Adipose tissue (tissue), 3 donors: ENCODE results near the gene RPS6KA5. TPM values are rescaled to one million over a fixed set of nuclear protein-coding genes. Genes with fewer than 3 reads are reported as not detected.
"Not testable (repeated sequence)": the region's sequence is repeated elsewhere in the genome, so short reads cannot be mapped to it uniquely, and the experiment has no call there.

Experiments
- H3K27ac ChIP-seq: one replicate; pipeline ENCODE4 v1.5.1; 2013; ENCODE audit warnings: low read depth, low read length
- WGBS, 3 donors: extraction: QIAGEN DNeasy Blood & Tissue Kit; methylation state at CpG; one replicate each; pipeline ENCODE4 v1.1.7; 2013; 5-methylcytosine and 5-hydroxymethylcytosine counted together
- polyA plus RNA-seq, 3 donors: library from polyadenylated mRNA; stranded (reverse); fragments of 200-250 nt; gene quantifications; one replicate each; pipeline ENCODE4 v1.2.3, GENCODE V29; 2013
- donor health status: healthy with polysubstance abuse.
- donor health status: Bipolar disorder and iron deficiency.
- donor health status: healthy.

The RPS6KA5 gene
- polyA plus RNA-seq = 1 to 10 TPM; 1.0 to 2.8 (median 1.8) TPM

GRCh38 chr14:91060351-91061055 is at the start of gene RPS6KA5:
Gene RPS6KA5 (minus strand): TSS chr14:91060641. CDS start chr14:91060434, 207 bp downstream.
- 0 to 1% (median 0%) methylated on average over 53 to 71 of the region's 71 CpGs for WGBS, 3 donors

GRCh38 chr14:91108941-91109611 is 48.6 kb upstream of the RPS6KA5 start:
- H3K27ac ChIP-seq = no peak overlapping the region
- WGBS, 3 donors = 50 to 64% (median 55%) methylated on average over 7 of the region's 7 CpGs

More at GRCh38 chr14:91060351-91061055, at the start of gene RPS6KA5:
- peak within 1 kb of the TSS; percentile 94 for H3K27ac ChIP-seq

- WGBS, 3 donors = 62 to 68% (median 68%) methylated on average over 8 of the region's 8 CpGs
- H3K27ac ChIP-seq = no peak overlapping the region
Measured at GRCh38 chr14:91103116-91103515, 42.7 kb upstream of the RPS6KA5 start.

GRCh38 chr14:91100102-91100501 is 39.7 kb upstream of the RPS6KA5 start:
- 81 to 87% (median 86%) methylated on average over 5 of the region's 5 CpGs for WGBS, 3 donors
- H3K27ac ChIP-seq = no peak overlapping the region

GRCh38 chr14:91098591-91098990 is 38.1 kb upstream of the RPS6KA5 start:
- H3K27ac ChIP-seq = no peak overlapping the region
- WGBS, 3 donors = 75 to 88% (median 77%) methylated on average over 3 of the region's 3 CpGs

GRCh38 chr14:91097657-91098056 is 37.2 kb upstream of the RPS6KA5 start:
- WGBS, 3 donors = 80 to 98% (median 96%) methylated on average over 5 of the region's 5 CpGs
- not testable (repeated sequence) for H3K27ac ChIP-seq

GRCh38 chr14:91095178-91095577 is 34.7 kb upstream of the RPS6KA5 start:
- H3K27ac ChIP-seq = no peak overlapping the region
- WGBS, 3 donors = 77 to 90% (median 86%) methylated on average over 8 of the region's 8 CpGs

GRCh38 chr14:91094772-91095171 is 34.3 kb upstream of the RPS6KA5 start:
- no peak overlapping the region for H3K27ac ChIP-seq
- whole genome bisulfite sequencing, 3 donors = 91 to 96% (median 95%) methylated on average over 4 of the region's 4 CpGs

GRCh38 chr14:91093743-91094472 is 33.5 kb upstream of the RPS6KA5 start:
- not testable (repeated sequence) for H3K27ac ChIP-seq
- 92 to 98% (median 97%) methylated on average over 14 of the region's 14 CpGs for WGBS, 3 donors

GRCh38 chr14:91092073-91092472 is 31.6 kb upstream of the RPS6KA5 start:
- no peak overlapping the region for H3K27ac ChIP-seq
- 92 to 95% (median 92%) methylated on average over 3 of the region's 3 CpGs for WGBS, 3 donors

GRCh38 chr14:91090743-91091142 is 30.3 kb upstream of the RPS6KA5 start:
- H3K27ac ChIP-seq = no peak overlapping the region
- WGBS, 3 donors = 73 to 97% (median 89%) methylated on average over 1 of the region's 1 CpG

GRCh38 chr14:91089958-91090535 is 29.6 kb upstream of the RPS6KA5 start:
- no peak overlapping the region for H3K27ac ChIP-seq
- WGBS, 3 donors = 84 to 87% (median 85%) methylated on average over 7 of the region's 7 CpGs

- 72 to 86% (median 72%) methylated on average over 5 of the region's 5 CpGs for WGBS, 3 donors
- H3K27ac ChIP-seq = no peak overlapping the region
Measured at GRCh38 chr14:91088585-91089235, 28.3 kb upstream of the RPS6KA5 start.

GRCh38 chr14:91087470-91087869 is 27.0 kb upstream of the RPS6KA5 start:
- WGBS, 3 donors = 51 to 68% (median 61%) methylated on average over 5 of the region's 5 CpGs
- H3K27ac ChIP-seq = not testable (repeated sequence)

GRCh38 chr14:91084516-91084915 is 24.1 kb upstream of the RPS6KA5 start:
- H3K27ac ChIP-seq = no peak overlapping the region
- 74 to 76% (median 75%) methylated on average over 2 of the region's 2 CpGs for WGBS, 3 donors

GRCh38 chr14:91082282-91082681 is 21.8 kb upstream of the RPS6KA5 start:
- WGBS, 3 donors = 68 to 95% (median 82%) methylated on average over 3 of the region's 3 CpGs
- no peak overlapping the region for H3K27ac ChIP-seq

- WGBS, 3 donors = 90 to 95% (median 95%) methylated on average over 6 of the region's 6 CpGs
- H3K27ac ChIP-seq = no peak overlapping the region
Measured at GRCh38 chr14:91080071-91080470, 19.6 kb upstream of the RPS6KA5 start.

GRCh38 chr14:91078095-91078737 is 17.8 kb upstream of the RPS6KA5 start:
- WGBS, 3 donors = 88 to 93% (median 91%) methylated on average over 9 of the region's 9 CpGs

More at GRCh38 chr14:91078095-91078737, 17.8 kb upstream of the RPS6KA5 start:
- no peak overlapping the region for H3K27ac ChIP-seq
